ENCODE results near the gene NCOR2.

NCOR2 gene

GRCh38 chr12:124539084-124540041, 28.0 kb downstream of the NCOR2 start:
- Histone ChIP-seq H3K27ac (ENCODE audit: low read depth, low read length) (peak overlapping the region; percentile 4), H3K9ac (ENCODE audit: low read length) (no peak overlapping the region), H3K4me1 (ENCODE audit: control insufficient read depth, insufficient read depth, low read length) (peaks cover 44% of the 10 kb centered on the region), H3K36me3 (ENCODE audit: control insufficient read depth, insufficient read depth, low read length) (no peaks in the 10 kb centered on the region), H3K27me3 (ENCODE audit: control insufficient read depth, insufficient read depth, low read length) (no peaks in the 10 kb centered on the region), H3K4me3 (ENCODE audit: low read length) (no peak overlapping the region)

GRCh38 chr12:124538194-124539082, 29.0 kb downstream of the NCOR2 start:
- H3K9ac ChIP-seq (ENCODE audit: low read length) = no peak overlapping the region
- H3K4me1 ChIP-seq (ENCODE audit: control insufficient read depth, insufficient read depth, low read length) = peaks cover 36% of the 10 kb centered on the region
- H3K27ac ChIP-seq (ENCODE audit: low read depth, low read length) = peak overlapping the region; percentile 36
- H3K4me3 ChIP-seq (ENCODE audit: low read length) = no peak overlapping the region
- no peaks in the 10 kb centered on the region for H3K36me3 ChIP-seq (ENCODE audit: control insufficient read depth, insufficient read depth, low read length)
- no peaks in the 10 kb centered on the region for H3K27me3 ChIP-seq (ENCODE audit: control insufficient read depth, insufficient read depth, low read length)

- peak overlapping the region; percentile 36 for H3K27ac ChIP-seq (ENCODE audit: low read depth, low read length)
Measured at GRCh38 chr12:124537525-124538193, 29.8 kb downstream of the NCOR2 start.

GRCh38 chr12:124536641-124537040, 30.8 kb downstream of the NCOR2 start:
- H3K27me3 ChIP-seq (ENCODE audit: control insufficient read depth, insufficient read depth, low read length) = no peaks in the 10 kb centered on the region
- H3K36me3 ChIP-seq (ENCODE audit: control insufficient read depth, insufficient read depth, low read length) = no peaks in the 10 kb centered on the region
- no peak overlapping the region for H3K4me3 ChIP-seq (ENCODE audit: low read length)
- H3K4me1 ChIP-seq (ENCODE audit: control insufficient read depth, insufficient read depth, low read length) = peaks cover 28% of the 10 kb centered on the region
- no peak overlapping the region for H3K27ac ChIP-seq (ENCODE audit: low read depth, low read length)
- no peak overlapping the region for H3K9ac ChIP-seq (ENCODE audit: low read length)

More at GRCh38 chr12:124537525-124538193, 29.8 kb downstream of the NCOR2 start:
- Histone ChIP-seq H3K27me3 (ENCODE audit: control insufficient read depth, insufficient read depth, low read length) (no peaks in the 10 kb centered on the region), H3K4me1 (ENCODE audit: control insufficient read depth, insufficient read depth, low read length) (peaks cover 31% of the 10 kb centered on the region), H3K4me3 (ENCODE audit: low read length) (no peak overlapping the region), H3K36me3 (ENCODE audit: control insufficient read depth, insufficient read depth, low read length) (no peaks in the 10 kb centered on the region), H3K9ac (ENCODE audit: low read length) (no peak overlapping the region)

- H3K4me3 ChIP-seq (ENCODE audit: low read length) = no peak overlapping the region
- H3K27me3 ChIP-seq (ENCODE audit: control insufficient read depth, insufficient read depth, low read length) = no peaks in the 10 kb centered on the region
- H3K4me1 ChIP-seq (ENCODE audit: control insufficient read depth, insufficient read depth, low read length) = peaks cover 28% of the 10 kb centered on the region
- H3K27ac ChIP-seq (ENCODE audit: low read depth, low read length) = no peak overlapping the region
- no peaks in the 10 kb centered on the region for H3K36me3 ChIP-seq (ENCODE audit: control insufficient read depth, insufficient read depth, low read length)
- no peak overlapping the region for H3K9ac ChIP-seq (ENCODE audit: low read length)
Measured at GRCh38 chr12:124534776-124535740, 32.4 kb downstream of the NCOR2 start.

- Histone ChIP-seq H3K9ac (ENCODE audit: low read length) (no peak overlapping the region), H3K4me1 (ENCODE audit: control insufficient read depth, insufficient read depth, low read length) (peaks cover 13% of the 10 kb centered on the region), H3K27ac (ENCODE audit: low read depth, low read length) (no peak overlapping the region)
Measured at GRCh38 chr12:124533456-124533855, 34.0 kb downstream of the NCOR2 start.

GRCh38 chr12:124532967-124533366, 34.4 kb downstream of the NCOR2 start:
- Histone ChIP-seq H3K36me3 (ENCODE audit: control insufficient read depth, insufficient read depth, low read length) (no peaks in the 10 kb centered on the region), H3K9ac (ENCODE audit: low read length) (no peak overlapping the region), H3K27me3 (ENCODE audit: control insufficient read depth, insufficient read depth, low read length) (no peaks in the 10 kb centered on the region), H3K27ac (ENCODE audit: low read depth, low read length) (no peak overlapping the region), H3K4me3 (ENCODE audit: low read length) (no peak overlapping the region), H3K4me1 (ENCODE audit: control insufficient read depth, insufficient read depth, low read length) (peaks cover 8% of the 10 kb centered on the region)

More at GRCh38 chr12:124533456-124533855, 34.0 kb downstream of the NCOR2 start:
- Histone ChIP-seq H3K4me3 (ENCODE audit: low read length) (no peak overlapping the region), H3K27me3 (ENCODE audit: control insufficient read depth, insufficient read depth, low read length) (no peaks in the 10 kb centered on the region), H3K36me3 (ENCODE audit: control insufficient read depth, insufficient read depth, low read length) (no peaks in the 10 kb centered on the region)

- Histone ChIP-seq H3K4me1 (ENCODE audit: control insufficient read depth, insufficient read depth, low read length) (peaks cover 2% of the 10 kb centered on the region), H3K27ac (ENCODE audit: low read depth, low read length) (no peak overlapping the region), H3K9ac (ENCODE audit: low read length) (no peak overlapping the region), H3K4me3 (ENCODE audit: low read length) (no peak overlapping the region), H3K36me3 (ENCODE audit: control insufficient read depth, insufficient read depth, low read length) (no peaks in the 10 kb centered on the region), H3K27me3 (ENCODE audit: control insufficient read depth, insufficient read depth, low read length) (no peaks in the 10 kb centered on the region)
Measured at GRCh38 chr12:124532331-124532750, 35.1 kb downstream of the NCOR2 start.

GRCh38 chr12:124531906-124532305, 35.5 kb downstream of the NCOR2 start:
- Histone ChIP-seq H3K27ac (ENCODE audit: low read depth, low read length) (no peak overlapping the region), H3K27me3 (ENCODE audit: control insufficient read depth, insufficient read depth, low read length) (no peaks in the 10 kb centered on the region), H3K36me3 (ENCODE audit: control insufficient read depth, insufficient read depth, low read length) (no peaks in the 10 kb centered on the region), H3K9ac (ENCODE audit: low read length) (no peak overlapping the region), H3K4me1 (ENCODE audit: control insufficient read depth, insufficient read depth, low read length) (no peaks in the 10 kb centered on the region), H3K4me3 (ENCODE audit: low read length) (no peak overlapping the region)

GRCh38 chr12:124531281-124531745, 36.1 kb downstream of the NCOR2 start:
- no peaks in the 10 kb centered on the region for H3K4me1 ChIP-seq (ENCODE audit: control insufficient read depth, insufficient read depth, low read length)
- no peak overlapping the region for H3K27ac ChIP-seq (ENCODE audit: low read depth, low read length)
- H3K9ac ChIP-seq (ENCODE audit: low read length) = no peak overlapping the region
- H3K4me3 ChIP-seq (ENCODE audit: low read length) = no peak overlapping the region
- no peaks in the 10 kb centered on the region for H3K27me3 ChIP-seq (ENCODE audit: control insufficient read depth, insufficient read depth, low read length)
- no peaks in the 10 kb centered on the region for H3K36me3 ChIP-seq (ENCODE audit: control insufficient read depth, insufficient read depth, low read length)

- no peak overlapping the region for H3K4me3 ChIP-seq (ENCODE audit: low read length)
- H3K9ac ChIP-seq (ENCODE audit: low read length) = no peak overlapping the region
- no peaks in the 10 kb centered on the region for H3K36me3 ChIP-seq (ENCODE audit: control insufficient read depth, insufficient read depth, low read length)
- no peaks in the 10 kb centered on the region for H3K4me1 ChIP-seq (ENCODE audit: control insufficient read depth, insufficient read depth, low read length)
- no peaks in the 10 kb centered on the region for H3K27me3 ChIP-seq (ENCODE audit: control insufficient read depth, insufficient read depth, low read length)
- no peak overlapping the region for H3K27ac ChIP-seq (ENCODE audit: low read depth, low read length)
Measured at GRCh38 chr12:124530637-124531263, 36.7 kb downstream of the NCOR2 start.
